ENCODE results near the gene CPEB2.

The CPEB2 gene

DNA sequence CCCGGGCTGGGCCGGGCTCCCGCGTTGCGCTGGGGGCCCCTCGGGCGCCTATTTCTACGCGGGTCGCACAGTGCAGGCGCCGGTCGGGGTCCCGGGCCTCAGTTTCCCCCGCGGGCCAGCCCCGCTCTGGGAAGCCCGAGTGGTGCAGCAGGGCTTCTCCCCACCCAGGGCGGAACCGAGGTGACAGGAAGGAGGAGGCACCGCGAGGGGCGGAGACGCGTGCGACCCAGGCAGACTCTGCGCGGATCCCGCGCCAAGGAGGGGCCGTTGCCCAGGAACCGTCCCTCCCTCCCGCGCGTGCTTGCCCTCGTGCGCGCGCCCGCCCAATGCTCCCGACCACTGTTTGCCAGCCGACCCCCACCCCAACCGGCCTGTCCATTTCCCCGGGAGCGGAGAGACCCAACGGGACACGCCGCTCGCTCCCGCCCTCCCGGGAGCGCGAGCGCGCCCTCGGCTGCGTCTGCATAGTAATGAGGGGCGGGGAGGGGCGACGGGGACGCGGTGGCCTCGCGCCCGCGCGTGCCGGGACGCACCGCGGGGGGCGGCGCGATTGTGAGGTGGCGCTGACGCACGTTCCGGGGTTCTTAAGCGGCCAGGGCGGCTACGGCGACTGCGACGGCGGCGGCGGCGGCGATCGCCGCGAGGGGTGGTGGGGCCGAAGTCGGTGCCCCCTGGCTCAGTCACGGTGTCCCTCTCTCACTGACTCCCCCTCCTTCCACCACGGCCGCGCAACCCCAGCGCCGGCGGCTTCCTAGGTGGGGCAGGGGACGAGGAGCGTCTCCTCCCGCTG lies at the start of gene CPEB2:
TSS of gene CPEB2 (plus strand) at position 613 of the 790 bp plus-strand sequence. CDS start 193 bp downstream, outside the sequence.
- peak; percentile 74 for DNase-seq (ENCODE audit: low read depth)

DNA sequence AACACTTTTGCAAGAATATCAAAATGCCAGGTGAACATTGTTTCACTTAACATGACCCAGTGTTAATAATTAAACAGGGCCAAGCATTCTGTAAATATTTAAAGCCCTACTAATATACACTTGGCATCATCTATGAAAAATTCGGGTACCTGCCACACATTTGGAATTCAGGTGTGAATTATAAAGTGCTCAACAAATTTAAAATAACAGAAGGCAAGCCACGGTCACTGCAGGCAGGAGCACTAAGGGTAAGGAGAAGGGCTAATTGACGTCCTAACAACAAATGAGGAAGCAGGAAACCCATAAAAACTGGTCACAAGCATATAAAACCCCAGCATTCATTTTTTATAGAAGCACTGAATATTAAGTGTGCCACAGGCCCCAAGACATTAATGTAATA lies 43.8 kb upstream of the CPEB2 start:
- no peak for DNase-seq (ENCODE audit: low read depth)

DNA sequence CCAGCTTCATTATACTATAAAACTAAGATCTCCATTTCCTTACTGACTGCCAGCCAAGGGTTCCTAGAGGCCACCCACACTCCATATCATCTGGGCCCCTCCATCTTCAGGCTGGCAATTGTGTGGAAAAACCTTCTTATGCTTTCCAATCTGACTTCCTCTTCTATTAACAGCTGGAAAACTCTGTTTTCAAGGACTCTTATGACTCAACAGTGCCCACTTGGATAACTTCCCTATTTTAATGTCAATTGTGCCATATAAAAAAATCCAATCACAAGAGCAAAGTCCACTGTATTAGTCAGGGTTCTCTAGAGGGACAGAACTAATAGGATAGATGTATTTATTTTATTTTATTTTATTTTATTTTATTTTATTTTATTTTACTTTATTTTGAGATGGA lies 41.0 kb upstream of the CPEB2 start:
- DNase-seq (ENCODE audit: low read depth): no peak

DNA sequence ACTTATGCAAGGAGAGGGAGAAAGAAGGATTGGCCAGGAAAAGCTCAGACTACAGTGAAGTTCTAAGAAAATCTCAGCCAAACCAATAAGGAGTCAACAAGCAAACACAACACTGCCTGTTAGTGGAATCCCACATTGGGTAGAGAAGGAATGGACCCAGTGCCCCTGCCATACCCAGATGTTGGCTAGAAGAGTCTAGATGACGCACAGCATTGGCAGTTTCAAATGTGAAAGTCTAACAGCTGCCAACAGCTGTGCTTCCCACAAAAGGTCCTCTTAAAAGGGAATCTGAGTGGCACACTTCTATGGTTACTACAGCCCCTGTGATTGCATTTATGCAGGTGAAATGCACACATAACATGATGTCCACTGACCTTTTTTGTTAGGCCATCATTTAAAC lies 37.2 kb upstream of the CPEB2 start:
- DNase-seq (ENCODE audit: low read depth): no peak

DNA sequence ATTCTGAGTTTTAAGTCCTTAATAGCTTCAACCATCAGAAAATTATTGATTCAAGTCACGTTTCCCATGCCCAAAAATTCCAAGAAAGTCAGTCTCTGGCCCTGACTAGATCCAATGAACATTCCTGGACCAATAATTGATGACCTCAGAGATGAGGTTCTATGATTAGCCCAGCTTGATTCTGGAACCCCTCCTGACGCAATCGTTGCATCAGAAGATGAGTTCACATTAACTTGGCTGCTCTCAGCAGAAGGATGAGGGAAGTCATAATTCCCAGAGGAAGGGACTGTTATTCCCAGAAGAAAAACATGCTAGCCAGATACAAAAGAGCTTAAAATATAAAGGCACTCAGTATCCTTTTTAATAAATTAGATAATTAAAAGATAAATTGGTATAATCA lies 34.3 kb upstream of the CPEB2 start:
- no peak for DNase-seq (ENCODE audit: low read depth)

DNA sequence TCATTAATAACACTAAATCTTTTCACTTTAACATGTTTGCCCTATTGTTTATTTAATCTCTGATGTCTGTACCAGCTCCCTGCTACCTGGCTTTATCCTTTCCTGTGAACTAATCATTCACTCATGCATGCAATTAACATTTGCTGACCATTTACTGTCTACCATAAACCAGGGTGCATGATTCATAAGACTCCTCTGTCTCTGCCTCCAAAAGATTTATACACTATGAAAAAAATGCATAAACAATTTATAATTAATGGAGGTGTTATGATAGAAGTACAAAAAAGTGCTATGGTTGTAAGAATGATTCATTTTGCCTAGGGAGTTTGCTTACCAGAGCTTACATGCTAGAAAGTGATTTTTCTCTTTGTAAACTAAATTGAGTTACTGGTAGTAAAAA lies 24.5 kb upstream of the CPEB2 start:
- DNase-seq (ENCODE audit: low read depth): no peak

DNA sequence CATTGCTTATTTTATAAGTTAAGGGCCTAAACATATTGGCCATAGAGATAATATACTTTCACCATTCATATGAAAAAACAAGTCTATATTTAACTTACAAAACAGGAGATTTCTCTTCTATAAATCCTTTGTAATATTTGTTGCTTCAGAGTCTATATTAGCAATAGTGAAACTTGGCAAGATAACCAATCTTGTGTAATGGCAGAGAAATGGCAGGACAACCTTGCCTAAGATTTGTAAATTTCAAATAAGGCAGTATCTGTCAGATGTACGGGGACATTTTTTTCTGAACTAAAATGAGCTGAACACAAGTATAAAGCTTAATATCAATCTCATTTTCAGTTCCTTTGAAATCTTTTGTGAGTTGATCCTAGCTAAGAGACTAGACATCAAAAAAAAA lies 17.8 kb upstream of the CPEB2 start:
- no peak for DNase-seq (ENCODE audit: low read depth)

DNA sequence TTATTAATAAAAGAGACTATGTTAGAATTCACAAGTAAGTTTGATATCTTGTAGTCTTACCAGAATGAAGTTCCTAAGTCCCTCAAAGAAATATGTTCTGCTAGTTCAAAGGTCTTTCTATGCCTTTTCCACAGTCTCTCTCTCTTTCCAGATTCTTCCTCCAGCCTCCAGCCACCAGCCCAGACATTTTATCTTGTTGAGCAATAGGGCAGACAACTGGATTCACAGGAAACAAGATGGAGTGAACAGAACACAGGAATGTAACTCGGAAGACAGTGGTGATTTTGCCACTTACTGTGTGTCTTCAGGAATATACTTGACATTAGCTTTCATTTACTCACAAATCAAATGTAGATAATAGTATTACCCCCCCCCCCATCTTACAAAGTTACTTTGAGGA lies 17.1 kb upstream of the CPEB2 start:
- no peak for DNase-seq (ENCODE audit: low read depth)

DNA sequence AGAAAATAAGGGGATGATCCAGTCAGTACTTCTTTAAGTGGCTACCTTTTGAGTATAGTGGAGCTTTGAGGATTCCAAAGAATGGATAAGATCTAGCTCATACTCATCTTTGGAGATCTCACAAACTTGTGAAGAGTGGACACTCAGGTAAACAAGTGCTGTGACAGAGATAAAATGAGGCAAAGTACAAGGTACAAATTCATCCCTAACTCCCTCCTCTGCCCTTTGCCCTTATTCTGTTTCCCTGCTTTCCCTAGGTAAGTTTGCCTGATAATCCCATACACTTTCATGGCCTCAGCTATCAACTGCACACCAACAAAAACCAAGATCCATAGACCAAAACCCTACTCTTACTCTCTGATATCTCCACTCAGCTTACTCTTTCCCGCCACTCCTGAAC lies 16.4 kb upstream of the CPEB2 start:
- no peak for DNase-seq (ENCODE audit: low read depth)

DNA sequence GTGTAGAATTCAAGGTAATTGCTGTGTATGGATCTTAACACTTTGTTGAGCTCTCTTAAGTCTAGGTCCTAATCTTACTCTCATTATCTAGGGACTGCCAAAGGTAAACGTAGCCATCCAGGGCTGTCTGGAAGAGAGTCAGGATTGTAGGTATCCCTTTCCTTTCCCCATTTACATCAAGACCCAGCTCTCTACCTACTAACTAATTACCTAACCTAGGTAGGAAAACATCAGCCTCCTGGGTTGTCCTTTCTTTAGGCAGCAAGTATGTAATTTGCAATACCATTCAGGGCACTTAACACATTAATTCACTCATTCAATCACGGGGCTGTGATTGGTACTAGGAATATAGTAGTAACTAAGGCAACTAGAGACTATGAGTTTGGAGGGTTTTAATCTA lies 15.2 kb upstream of the CPEB2 start:
- no peak for DNase-seq (ENCODE audit: low read depth)

DNA sequence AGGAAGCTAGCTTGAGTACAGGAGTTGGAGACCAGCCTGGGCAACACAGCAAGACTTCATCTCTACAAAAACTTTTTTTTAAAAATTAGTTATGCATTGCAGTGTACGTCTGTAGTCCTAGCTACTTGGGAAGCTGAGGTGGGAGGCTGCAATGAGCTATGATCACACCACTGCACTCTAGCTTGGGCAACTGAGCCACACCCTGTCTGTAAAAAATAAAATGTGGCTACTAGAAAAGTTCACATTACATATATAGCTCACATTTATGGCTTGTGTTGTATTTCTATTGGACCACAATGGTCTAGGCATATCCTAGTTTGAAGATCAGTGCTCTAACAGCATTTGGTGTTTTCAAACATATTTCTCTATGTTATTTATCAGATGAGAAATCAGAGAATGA lies 11.8 kb upstream of the CPEB2 start:
- DNase-seq (ENCODE audit: low read depth): no peak

DNA sequence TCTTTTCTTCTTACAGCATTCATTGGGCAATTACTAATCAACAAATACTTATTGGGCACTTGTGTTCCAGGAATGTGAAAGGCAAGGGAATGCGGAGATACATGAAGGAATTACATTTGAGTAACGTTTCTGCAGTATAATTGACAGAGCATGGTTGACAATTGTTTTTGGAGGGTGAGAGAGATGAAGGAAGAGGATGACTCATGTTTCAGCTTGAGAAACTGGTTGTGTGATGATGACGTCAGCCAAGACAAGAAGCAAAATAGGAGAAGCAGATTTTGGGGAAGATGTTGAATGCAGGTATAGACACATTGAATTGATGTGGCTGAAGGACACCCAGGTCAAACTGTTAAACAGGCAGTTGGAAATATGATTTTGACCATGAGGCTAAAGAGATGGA lies 8.0 kb upstream of the CPEB2 start:
- no peak for DNase-seq (ENCODE audit: low read depth)

DNA sequence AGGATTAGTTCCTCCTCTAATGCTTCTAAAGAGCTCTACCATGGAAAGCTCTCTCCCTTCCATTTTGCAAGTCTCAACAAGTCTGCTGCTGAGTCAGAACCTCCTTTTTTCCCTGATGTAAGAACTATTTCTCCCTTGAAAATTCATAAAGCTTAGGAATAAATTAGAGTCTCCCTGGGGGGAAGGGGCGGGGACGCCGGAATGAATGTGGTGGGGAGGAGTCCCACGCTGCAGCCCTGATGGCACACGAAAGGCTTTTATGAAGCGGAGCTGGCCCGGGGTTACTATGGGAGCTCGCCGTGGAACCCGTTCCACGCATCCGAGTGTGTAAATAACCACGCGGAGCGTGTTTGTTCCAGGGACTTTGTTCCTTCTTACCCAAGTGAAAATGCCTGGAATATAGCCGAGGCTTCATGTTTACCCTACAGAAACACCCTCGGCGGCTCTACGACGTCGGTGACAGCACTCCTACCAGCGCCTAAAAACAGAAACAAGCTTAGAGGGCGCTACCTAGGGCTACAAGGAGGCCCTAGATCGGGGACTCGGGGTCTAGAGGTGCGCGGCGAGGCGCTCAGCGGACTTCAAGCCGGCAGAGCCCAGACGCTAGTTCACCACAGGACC lies 923 bp upstream of the CPEB2 start:
- DNase-seq (ENCODE audit: low read depth): peak; percentile 80

DNA sequence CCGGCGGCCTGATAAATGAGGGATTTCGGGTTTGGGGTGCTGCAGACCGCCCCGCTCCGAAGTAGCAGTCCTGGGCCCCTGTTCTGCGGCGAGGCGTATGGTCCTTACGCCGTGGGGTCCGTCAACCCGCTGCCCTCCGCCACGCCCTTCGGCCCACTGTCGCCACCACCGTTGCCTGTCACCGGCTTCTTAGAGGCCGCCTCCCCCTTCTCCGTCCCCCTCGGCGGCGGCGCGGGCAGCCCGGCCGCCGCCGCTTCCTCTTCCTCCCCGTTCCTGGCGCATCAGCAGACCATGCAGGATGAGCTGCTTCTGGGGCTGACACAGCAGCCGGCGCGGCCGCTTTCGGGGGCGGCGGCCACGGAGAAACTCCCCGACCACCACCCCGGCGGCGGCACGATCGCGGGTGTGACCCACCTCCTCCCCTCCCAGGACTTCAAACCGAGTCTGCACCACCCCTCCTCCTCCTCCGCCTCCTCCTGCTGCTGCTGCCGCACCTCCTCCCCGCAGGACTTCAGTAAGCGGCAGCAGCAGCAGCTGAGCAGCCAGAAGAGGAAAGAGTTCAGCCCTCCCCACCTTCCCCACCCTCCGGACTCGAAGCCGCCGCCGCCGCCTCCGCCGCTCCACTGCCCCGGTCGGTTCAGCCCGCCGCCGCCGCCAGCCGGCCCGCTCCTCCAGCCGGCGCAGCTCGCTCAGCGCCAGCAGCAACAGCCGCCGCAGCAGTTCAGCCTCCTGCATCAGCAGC lies 549 bp downstream of the CPEB2 start:
- no peak for DNase-seq (ENCODE audit: low read depth)

DNA sequence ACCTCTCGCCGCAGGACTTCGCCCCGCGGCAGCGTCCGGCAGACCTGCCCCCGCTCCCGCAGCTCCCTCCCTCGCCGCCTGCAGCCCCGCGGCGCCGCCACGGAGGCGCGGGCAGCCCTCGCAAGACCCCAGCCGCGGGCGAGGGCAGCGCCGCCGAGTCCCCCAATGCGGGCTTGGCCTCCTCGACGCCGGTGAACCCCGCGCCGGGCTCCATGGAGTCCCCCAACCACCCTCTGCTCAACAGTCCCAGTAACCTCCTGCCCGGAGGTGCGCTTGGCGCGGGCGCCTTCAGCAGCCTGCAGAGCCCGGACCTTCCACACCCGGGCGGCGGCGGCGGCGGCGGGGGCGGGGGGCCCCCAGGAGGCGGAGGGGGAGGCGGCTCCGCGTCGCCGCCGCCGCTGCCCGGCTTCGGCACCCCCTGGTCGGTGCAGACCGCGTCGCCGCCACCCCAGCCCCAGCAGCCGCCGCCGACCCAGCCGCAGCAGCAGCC lies 1.2 kb downstream of the CPEB2 start:
- no peak for DNase-seq (ENCODE audit: low read depth)

DNA sequence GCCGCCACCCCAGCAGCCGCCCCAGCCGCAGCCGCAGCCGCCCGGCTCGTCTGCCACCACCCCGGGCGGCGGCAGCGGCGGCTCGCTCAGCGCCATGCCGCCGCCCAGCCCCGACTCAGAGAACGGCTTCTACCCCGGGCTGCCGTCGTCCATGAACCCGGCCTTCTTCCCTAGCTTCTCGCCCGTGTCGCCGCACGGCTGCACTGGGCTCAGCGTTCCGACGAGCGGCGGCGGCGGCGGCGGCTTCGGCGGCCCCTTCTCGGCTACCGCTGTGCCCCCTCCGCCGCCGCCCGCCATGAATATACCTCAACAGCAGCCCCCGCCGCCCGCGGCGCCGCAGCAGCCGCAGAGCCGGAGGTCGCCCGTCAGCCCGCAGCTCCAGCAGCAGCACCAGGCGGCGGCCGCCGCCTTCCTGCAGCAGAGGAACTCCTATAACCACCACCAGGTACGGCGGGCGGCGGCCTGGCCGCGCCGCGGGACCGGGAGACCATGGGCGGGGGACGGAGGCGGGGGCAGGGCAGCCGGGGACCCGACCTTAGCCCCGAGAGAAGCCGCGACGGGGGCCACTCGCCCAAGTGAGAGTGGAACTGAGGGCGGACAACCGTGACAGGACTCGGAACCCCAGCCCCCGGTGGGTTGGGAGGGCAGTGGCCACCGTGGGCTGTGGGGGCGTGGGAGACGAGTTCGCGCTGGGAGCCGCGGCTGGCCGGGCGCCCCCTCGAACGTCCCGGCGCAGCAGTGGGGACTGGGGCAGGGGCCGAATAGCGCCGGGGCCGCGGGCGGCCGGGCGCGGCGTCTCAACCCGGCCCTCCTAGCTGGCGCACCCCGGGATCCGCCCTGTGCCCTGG lies 1.8 kb downstream of the CPEB2 start:
- DNase-seq (ENCODE audit: low read depth): no peak

DNA sequence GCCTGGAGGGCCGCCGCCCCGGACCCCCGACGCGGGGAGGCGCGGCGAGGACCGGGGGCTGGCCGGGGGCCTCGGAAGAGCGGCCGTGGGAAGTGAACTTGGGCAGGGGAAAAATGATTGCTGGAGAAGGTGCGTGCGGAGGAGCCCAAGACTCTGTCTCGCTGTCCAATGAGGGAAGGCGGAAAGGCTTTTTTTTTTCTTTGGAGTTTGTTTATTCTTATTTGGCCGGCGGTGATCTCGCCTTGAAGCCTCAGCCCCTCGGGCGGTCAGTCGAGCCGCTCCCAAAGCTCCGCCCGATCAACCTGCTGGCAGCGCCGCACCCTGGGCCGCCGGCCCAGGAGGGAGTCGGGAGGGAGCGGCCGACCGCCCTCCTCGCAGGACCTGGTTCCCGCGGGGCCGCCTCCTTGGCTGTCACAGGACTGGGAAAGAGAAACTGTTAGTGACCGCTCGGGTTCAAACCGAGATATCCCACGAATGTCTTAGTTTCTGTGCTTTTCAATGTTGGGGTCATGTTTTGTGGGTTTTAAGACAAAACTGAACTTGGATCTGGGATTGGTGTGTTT lies 2.5 kb downstream of the CPEB2 start:
- no peak for DNase-seq (ENCODE audit: low read depth)

DNA sequence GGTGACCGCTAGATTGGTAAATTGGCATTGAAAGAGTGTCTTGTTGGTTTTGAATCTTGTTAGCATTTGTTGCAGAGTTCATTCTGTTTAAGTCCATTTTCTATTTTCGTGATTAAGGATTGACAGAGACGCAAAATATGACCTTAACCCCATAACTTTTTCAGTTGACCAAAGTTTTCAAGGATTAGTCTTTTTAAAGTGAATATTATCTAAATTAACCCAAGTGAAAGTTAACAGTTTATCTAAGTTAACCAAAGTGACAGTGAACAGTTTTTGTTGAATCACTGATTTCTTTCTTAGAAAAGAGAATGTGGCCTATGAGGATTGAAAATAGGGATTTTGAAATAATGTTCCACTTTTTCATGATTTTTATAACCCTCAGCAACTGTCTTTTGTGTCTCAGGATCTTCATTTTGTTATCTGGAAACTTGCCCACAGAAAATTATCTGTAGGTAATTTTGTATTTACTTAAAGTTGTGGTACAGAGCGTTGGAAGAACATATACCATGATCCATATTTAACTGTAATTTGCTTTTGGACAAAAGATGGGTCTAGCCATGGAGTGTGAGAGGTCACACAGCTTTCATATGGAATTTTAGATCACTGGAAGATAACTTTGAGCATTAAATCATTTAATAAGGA lies 3.3 kb downstream of the CPEB2 start:
- DNase-seq (ENCODE audit: low read depth): no peak

DNA sequence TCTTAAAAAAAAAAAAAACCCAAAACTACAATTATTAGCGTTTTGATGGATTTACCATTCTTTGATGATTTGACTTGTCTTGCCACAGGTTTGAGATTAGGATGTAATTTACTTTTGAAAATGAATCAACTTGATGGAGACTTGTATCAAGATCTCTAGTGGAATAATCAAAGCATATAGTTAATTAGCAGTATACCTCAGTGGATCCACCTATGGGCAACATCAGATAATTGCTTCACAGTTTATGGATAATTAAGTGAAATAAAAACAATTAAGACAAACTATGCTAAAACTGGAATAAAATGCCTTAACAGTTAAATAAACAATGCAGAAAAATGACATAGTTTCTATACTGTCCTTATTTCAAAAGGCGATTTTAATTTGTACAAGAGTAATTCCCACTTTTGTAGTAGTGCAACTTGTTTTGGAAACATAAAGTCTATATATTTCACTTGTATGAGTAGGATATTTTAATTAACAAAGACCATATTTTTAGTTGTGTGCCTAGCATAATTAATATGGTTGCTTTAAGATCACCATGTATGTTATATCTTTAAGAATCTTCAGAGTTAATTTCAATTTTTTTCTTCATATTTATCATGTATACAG lies 4.2 kb downstream of the CPEB2 start:
- no peak for DNase-seq (ENCODE audit: low read depth)

DNA sequence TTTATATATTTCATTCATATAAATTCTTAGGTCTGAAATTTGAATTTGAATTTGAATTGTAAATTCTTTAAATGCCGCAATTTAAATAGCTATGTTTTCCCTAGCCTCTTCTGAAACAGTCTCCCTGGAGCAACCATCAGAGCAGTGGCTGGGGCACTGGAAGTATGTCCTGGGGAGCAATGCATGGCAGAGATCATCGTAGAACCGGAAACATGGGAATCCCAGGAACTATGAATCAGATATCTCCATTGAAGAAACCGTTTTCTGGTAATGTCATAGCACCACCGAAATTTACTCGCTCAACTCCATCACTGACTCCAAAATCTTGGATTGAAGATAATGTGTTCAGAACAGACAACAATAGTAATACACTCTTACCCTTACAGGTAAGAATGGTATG lies 4.9 kb downstream of the CPEB2 start:
- DNase-seq (ENCODE audit: low read depth): no peak

DNA sequence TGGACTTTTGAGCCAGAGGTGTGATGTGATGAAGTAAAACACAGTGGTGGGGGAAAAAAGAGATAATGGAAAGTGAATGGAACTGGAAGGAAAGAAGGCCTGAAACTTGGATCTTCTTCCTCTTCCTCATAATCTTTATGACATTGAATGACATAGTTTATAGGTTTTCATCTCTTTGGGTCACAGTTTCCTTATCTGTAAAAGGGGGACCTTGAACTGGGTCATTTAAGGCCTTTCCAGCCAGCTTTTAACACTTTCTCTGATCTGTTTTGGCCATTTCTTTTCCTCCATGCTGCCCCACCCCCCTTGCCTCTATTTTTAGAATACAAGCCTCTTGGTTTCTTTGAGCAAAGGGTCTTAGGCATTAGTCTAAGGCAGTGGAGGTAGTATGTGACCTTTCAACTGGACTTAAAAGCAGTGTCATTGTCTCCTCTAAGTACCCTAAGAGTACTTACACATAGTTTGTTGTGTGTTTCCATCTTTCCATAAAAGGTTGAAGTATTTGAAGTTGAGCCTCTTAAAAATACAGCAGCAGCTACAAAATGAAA lies 7.8 kb downstream of the CPEB2 start:
- DNase-seq (ENCODE audit: low read depth): no peak
